GM19397 (cell line): ENCODE measurements around the gene SEMA7A.

Experiments used
- ATAC-seq: cut with Tn5 transposase; IDR thresholded peaks from one replicate; pipeline ENCODE4 v1.9.1; 2021; ENCODE audit warnings: mild to moderate bottlenecking, moderate library complexity; ENCODE audit not compliant: unreplicated experiment

Gene SEMA7A

DNA sequence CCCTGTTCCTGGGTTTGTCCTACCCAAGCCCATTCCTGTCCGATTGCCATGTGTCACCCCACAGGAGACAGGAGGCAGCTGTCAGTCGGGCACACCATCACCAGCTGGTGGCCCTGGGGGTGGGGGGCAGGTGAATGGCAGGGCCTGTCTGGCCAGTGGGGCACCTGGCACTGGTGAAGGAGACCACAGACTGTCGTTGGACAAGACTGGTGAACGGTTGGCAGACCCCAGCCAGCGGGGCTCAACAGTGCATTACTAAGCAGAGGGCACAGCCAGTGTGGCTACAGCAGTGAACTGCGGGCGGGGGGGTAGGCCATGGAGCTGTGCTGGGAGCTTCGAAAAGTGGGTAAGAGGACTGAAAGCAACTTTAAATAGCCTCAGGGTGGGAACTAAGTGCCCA is 2.1 kb downstream of the SEMA7A start:
- no peak for ATAC-seq

DNA sequence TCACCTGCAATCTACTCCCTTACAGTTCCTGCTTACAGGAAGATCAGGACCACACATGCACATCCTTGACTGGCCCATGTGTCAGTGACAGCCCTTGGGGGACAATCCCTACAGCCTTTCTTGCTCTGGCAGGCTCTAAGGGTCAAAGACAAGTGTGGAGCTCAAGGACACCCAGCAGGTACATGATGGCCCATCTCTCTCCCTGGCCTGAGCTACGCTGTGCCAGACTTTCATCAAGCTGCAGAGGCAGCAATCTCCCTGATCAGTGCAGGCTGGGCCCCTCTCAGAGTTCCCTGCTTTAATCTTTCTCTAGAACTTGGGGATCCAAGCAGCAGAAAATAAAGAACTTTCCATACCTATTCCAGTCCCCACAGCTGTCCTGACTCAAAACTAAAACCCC is 2.6 kb downstream of the SEMA7A start:
- no peak for ATAC-seq

DNA sequence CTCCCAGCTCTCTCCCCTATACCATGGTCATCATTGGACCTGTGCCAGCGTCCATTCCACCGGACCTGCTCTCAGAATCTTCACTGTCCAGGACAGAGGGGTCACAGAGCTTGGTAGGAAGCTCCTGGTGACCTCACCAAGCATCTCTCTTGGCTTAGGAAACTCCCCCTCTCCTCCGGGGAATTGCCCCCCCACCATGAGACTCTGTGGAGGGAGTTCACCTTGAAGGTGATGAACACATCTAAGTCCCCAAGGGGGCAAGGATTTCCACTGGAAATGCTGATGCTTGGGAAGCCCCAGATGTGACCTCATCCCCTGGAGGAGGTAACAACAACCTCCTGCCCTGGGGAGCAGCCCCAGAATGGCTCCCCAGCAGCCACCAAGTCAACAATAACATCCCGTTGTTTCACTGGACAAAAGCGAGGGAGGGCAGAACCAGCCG is 3.2 kb downstream of the SEMA7A start:
- ATAC-seq, result no peak

DNA sequence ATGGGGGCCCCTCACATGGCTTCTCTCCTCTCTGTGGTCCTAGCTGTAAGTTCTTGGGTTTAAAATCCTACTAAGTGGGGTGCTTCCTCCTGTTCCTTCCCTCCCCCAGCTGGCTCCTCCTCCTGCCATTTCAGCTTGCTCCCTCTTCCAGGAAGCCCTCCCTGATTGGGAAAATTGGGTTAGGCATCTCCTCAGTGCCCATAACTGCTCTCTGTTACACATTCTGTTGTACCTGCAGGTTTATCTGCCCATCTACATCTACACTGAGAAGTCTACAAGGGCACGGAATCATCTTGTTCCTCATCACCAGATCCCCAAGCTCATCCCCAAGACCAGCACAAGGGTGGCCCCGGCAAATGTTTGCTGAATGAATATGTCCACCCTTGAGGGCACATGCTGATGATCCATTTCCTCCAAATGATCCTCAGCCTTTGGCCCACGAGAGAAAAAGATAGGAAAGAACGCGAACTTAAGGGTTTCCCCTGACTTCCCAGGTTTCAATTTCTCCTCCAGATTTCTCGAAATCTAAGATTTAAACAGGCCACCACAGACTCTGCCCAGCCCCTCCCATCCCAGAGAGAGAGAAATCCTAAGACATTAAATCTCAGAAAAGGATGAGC is 3.9 kb downstream of the SEMA7A start:
- no peak for ATAC-seq

DNA sequence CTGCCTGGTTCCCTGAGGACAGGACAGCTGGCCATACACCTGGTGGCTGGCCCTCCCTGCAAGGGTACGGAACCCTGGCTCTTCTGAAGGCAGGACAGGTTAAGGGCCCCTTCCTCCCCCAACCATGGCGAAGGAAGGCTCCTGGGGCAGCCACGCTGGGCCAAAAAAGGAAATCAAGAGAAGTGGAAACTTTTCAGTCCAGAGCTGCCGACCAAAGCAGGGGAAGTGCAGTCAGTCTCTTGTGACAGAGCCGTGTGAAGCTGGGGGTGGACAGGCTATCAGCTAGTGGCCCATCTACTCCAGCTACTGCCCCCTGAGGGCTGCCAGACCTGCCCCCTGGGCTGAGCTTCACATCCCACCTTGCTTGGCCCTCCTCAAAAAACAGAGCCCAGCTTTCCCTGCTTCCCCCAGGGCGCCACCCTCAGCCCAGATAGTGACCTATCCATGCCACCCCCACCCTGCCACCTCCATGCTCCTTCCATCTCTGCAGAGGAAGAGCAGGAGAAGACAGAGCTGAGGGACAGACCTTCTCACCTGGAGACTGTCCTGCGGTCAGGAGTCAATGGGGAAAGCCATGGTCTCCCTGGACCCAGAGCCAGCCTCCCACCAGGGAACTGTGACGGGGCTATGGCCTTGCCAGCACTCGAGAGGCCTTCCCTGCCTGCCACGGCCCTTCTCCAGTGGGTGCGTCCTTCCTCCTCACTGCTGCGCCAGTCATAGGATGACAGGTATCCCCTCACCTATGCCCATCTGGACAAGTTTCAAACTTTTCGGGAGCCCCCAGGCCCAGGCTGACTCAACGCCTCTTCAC is 4.6 kb downstream of the SEMA7A start:
- no peak for ATAC-seq

DNA sequence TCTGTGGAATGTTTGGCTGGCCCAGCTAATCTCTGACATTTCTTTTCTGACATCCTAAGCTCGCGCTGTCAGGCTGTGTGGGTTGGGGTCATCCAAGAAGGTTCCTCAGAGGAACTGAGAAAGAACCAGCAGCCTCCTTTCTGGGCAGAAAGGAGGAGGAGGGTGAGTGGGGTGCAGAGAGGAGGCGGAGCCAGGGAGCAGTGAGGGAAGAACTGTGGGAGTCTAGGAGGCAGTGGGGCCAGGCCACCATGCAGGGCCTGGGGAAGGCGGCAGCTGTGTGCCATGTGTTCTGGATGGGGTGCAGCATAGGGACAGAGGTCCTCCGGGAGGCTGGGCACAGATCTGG is 5.3 kb downstream of the SEMA7A start:
- ATAC-seq, result no peak

DNA sequence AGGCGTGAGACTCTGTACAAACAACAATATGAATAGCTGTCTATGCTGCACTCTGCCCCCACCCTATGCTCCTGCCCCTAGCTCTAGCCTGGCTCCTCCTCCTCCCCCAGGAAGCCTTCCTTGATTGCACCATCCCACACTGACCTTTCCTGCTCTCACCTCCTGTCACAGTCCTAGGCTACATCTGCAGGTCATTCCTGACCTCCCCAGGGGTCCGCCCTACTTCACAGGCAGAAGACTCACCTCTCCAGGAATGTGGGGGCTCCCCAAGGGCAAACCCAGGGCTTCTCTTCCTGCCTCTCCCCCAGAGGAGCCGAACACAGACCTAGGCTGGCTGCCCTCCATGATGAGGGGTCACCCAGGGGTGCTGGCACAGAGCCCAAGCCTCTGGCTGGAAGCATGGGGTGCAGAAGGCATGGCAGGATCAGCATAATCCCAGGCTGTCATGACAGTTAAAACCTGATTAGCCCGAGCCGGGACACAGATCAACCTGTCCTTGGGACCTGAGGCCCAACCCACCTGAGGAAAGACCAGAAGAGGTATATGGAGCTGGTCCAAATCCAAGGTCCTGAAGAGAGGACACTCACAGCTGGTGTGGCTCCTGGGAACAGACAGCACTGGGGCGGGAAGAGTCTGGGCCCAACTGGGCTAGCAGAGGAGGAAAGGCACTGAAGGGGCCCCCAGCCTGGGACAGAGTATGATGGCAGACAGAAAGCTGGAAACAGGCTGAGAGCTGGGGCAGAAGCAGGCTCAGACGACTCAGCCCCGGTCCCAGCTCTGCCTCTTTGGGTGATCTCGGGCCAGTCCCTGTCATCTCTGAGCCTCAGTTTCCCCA is 5.9 kb downstream of the SEMA7A start:
- no peak for ATAC-seq

DNA sequence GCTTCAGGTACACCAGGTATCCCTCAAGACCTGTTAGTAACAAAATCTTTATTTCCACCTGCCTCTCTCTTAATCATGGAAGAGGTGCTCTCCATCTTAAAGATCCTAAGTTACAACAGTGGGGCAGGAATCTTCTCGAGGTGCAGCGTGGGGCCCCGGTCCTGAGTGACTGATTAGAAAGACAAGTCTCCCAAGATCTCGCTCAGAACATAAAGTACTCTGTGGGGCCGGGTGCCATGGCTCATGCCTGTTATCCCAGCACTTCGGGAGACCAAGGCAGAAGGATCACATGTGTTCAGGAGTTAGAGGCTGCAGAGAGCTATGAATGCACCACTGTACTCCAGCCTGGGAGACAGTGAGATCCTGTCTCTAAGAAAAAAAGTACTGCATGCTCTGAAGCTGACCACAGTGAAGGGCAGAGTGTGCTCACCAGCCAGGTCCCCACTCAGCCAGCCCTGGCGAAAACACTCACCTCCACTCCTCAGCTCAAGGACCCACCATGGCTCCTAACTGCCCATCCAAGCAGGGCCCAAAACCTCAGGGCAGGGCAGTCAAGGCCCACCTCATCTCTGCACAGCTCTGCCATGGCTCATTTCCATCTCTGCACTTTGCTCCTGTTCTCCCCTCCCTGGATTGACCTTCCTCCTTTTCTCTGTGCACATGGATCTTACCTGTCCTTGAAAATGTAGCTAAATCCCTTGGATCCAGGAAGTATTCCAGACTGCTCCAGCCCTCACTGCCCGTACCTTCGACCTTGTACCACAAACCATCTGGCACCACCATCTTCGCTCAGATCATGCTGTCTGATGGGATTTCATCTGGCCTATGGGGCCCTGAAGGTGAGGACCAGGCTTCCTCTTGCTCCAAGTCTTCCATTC is 7.1 kb downstream of the SEMA7A start:
- no peak for ATAC-seq

DNA sequence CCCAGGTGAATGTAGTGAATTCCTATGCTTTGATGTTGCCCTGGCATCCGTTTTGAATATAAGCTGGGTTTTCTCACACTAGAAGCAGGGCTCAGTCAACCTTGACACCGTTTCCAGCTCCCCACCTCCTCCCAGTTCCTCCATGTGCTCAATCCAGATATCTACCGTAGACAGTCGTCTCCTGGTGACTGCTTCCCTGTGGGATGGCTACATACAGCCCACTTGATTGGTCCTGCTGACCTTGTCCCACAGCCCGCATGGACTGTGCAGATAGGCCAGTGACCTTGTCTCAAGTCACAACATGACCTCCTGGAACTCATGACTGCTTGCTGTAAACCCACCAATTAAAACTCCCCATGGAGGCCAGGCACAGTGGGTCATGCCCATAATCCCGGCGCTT is 8.1 kb downstream of the SEMA7A start:
- ATAC-seq, result no peak

DNA sequence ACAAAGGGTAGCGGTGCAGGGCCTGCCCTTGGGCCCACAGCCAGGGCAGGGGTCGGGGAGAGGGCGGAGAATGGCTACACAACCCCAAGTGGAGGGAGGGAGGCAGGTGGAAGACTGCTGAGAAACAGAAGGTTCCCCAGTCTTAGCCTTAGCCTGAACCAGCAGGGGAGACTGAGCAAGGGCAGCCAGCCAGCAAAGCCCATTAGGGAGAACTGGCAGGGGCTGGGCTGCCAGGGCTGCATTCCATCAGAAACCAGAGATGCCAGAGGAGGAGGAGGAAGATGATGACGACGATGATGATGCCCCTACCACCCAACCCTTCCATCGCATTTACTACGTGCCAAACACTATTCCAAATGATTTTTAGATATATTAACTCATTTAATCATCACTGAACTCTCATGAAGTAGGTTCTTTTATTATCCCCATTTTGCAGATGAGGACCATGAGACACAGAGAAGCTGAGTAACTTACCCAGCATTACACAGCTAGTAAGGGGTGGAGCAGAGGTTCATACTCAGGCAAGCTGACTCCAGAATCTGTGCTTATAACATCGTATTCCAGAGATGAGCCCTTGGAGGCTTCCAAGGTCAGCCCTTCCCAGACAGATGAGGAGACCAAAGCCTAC is 8.7 kb downstream of the SEMA7A start:
- no peak for ATAC-seq

DNA sequence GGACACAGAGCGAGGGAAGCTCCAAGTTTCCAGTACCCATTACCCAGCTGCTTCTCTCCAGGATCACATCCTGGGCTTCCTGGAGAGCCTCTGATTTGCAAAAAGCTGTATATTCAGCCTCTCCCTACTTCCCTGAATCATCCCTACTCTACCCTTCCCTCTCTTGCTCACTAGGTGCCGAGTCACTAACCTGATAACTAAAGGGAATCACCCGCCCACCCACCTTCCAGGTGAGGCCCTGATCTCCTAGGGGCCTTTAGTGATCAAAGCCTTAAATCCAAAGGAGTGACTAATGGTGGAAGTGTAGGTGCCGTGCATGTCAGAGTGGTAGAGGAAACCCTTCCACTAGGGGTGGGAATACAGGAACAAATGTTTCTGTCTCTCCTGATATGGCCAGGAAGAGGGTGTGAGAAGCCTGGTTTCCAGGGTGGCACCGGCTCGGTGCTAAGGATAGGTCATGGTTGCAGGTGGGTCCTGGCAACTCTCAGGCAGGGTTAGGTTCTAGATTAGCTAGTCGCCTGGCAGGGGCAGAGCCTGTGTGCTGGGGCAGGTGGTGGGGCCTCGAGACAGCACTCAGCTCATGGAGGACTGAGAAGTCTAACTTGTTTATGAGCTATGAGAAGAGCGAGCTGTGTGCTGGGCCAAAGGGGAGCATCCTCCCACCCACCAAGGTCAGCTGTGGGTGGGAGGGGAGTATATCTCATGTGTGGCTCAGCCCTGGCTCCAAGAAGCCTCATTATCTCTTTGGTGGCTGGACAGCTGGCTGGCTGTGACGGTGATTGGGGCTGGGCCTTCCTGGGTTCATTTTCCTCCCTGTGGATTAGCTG is 10.1 kb downstream of the SEMA7A start:
- no peak for ATAC-seq

DNA sequence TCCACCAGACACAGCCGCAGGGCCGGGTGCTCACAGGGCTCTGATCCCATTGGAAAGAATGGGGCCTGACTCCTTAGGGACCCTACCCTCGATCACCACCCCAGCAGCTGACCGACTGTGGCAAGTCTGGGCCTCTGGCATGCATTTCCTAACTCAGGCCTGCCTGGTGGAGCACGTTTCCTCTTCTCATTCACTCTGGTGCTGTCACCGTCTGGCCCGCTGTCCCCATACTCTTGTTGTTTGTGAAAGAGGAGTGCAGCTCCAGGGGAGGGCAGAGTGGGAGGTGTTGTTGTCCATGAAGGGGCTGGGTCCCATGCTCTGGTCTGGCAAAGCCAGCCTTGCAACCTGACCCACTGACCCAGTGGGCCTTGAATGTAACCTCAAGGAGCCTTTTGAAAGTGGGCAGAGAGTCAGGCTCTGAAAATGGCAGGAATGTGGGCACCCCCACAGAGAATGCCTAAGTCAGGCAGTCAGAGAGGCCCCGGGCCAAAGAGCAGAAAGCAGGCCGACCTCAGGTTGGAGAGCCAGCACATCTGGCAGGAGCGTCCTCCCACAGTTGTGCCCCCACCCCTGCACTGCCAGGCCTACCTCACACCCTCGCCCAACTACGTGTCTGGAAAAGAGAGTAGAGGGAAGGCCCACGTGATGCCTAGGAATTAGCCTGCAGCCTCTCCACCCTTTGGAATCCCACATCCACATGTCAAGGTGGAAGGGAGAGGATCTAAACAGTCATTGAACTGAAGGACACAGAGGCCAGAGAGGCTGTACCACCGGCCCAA is 10.9 kb downstream of the SEMA7A start:
- ATAC-seq, result no peak

DNA sequence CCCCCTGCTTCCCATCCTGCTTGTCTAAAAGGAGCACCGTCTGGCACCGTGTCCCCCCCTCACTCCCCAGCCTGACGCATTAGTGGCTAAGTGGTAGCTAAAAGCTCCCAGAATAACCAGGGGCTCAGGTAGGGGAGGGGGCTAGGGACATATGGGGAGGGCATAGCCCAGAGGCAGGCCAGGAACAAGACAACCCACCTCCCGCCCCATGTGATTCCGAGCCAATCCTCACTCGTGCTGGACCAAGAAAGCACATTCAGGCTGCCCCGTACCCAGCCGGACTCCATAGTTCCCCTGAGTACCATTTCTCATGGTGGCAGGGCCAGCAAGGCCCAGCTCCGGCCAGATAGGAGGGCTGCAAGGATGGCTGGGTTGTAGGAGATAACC is 11.5 kb downstream of the SEMA7A start:
- no peak for ATAC-seq

DNA sequence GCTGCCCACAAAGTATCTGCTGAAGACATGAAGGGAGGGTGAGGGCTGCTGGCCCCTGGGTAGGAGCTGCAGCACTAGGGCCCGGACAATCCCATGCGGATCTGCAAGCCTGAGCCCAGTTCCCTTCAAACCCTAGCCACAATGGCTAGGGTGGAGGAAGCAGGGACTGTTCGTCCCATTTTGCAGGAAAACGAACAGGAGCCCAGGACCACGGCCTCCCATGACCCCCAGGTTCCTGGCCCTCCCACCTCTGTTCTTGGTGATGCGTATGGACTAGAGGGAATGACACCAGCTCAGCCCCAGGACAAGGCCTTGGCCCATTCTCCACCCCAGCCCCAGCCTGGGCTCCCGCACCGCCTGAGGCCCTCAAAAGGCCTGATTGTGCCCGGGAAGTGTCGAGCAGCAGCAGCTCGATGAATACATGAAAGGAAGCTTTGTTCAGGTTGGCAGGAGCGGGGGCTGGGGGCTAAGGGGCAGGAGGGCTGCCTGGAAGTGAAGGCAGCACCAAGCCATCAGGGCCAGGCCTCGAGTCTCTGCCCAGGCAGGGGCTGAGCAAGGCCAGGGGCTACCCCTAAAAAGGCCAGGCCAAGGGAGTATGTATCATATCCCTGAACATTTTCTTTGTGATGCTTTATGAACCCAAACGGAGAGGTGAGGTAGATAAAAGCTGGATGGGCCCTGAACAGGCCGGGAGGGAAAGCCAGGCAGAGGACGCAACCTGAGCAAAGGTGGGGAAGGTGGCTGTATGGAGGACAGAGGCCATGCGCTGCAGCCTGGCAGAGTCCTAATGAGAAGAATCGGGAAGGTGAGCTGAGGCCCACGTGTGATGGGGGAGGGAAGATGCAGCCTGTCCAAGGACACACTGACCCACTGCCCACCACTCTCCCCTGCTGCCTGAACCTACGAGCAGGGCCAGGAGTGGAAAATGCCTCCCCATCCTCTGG is 12.2 kb downstream of the SEMA7A start:
- no peak for ATAC-seq

DNA sequence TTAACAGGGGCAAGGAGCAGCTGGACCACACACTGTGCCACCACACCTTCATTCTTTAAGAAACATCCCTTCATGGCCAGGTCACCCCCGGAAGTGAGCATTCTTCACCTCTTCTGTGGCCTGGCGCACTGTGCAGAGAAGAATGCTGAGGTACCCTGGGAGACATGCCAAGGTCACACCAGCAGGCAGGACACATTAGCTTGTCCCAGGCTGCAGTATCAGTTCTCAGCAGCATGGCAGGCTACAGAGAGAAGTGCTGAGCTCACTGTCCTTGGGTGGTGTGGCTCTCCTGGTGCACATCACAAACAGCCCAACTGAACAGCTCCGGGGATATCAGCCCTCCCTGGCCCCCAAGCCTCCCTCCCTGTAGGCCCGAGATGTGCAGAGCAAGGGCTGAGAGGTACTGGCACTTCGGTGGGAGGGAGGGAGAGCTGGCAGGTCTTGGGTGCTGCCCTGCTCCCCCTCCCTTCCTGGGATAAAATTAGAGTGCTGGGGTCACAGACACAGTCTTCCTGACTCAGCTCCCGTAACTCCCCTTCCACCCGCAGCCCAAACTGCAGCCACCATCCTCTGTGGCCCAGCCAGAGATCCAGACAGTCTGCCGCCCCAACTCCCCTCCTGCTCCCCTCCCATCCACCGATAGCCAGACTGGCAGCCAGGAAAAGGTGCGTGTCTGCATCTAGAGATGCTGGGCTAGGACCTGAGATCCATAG is 13.4 kb downstream of the SEMA7A start:
- no peak for ATAC-seq

DNA sequence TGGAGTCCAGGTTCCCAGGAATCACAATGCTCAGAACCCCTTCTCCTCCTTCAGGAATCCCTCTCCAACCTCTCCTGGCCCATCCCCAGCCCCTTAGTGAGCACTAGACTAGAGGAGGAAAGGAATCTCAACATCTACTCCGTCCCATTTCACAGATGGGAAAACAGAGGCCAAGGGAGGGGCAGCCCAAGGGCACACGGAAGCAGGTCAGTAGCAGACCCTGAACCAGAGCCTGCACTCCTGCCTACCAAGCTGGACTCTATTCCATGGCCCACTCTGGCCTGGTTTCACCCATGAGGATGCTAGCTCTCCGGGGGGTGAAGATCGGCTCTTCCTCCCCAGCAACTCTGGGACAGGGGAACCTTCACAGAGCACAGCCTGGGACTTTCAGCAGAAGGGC is 14.3 kb downstream of the SEMA7A start:
- no peak for ATAC-seq
